MG63 (cell line): ENCODE measurements around the gene SDCCAG8. TPM values are rescaled to one million over a fixed set of nuclear protein-coding genes. Genes with fewer than 3 reads are reported as not detected.

Experiments used
- DNase-seq: peaks from one replicate; pipeline ENCODE4 v3.0.0-alpha.2; 2020
- H3K27me3 ChIP-seq: fragments of 250-450 bp; sonication (Bioruptor Pico); 2 replicates; pipeline ENCODE4 v1.5.1; 2020; ENCODE audit warnings: mild to moderate bottlenecking, moderate library complexity
- H3K36me3 ChIP-seq: fragments of 250-450 bp; sonication (Bioruptor Pico); 2 replicates; pipeline ENCODE4 v1.5.1; 2020; ENCODE audit warnings: mild to moderate bottlenecking, moderate library complexity
- H3K4me3 ChIP-seq: fragments of 250-450 bp; sonication (Bioruptor Pico); 2 replicates; pipeline ENCODE4 v1.5.1; 2020; ENCODE audit warnings: mild to moderate bottlenecking, moderate library complexity
- H3K9me3 ChIP-seq: fragments of 250-450 bp; sonication (Bioruptor Pico); 2 replicates; pipeline ENCODE4 v1.5.1; 2020; ENCODE audit warnings: mild to moderate bottlenecking, moderate library complexity
- total RNA-seq: library from RNA; depleted of rRNA; stranded (reverse); fragments of >200 nt; shearing (Covaris generic); gene quantifications from 2 replicates; pipeline ENCODE4 v1.2.3, GENCODE V29; 2014; ENCODE audit warnings: low replicate concordance

SDCCAG8 gene
- total RNA-seq, 1 experiment from 2014 or later = 19.2 TPM

DNA sequence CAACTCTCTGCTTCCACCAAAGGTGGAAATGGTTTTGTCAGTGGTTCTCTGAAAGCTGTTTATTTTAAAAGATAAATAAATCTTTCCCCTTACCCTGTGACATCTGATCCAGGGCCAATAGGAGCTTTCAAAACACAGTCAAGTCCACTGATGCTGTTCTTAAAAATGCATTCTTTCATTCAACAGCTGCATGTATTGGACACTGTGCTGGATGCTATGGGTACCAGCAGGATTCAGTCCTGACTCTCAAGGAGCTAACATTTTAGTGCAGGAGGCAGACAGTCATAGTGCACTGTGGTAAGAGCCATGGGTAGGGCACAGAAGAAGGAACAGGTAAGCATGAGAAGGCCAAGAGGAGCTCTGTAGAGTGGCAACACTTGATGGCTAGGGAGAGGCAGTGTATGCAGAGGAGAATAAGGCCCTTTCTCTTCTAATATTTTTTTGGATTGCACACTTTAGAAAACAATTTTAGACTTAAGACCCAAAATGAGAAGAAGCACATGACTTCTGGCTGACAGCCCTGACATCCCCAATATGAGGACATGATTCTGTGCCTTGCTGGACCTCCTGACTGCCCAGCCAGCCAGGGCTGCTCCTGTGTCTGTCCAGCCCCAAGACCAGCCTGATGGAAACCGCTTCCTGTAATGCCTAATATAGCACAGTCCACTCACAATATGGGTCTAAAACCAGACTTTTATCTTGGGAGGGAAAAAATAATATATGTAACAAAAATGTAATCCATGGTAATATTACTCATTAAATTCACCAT, 207.3 kb downstream of the SDCCAG8 start:
- Histone ChIP-seq H3K9me3 (no peaks in the 10 kb centered on the region), H3K4me3 (no peak overlapping the region), H3K27me3 (no peaks in the 10 kb centered on the region), H3K36me3 (no peaks in the 10 kb centered on the region; the same call in none of the 2 replicates)
- no peak for DNase-seq

DNA sequence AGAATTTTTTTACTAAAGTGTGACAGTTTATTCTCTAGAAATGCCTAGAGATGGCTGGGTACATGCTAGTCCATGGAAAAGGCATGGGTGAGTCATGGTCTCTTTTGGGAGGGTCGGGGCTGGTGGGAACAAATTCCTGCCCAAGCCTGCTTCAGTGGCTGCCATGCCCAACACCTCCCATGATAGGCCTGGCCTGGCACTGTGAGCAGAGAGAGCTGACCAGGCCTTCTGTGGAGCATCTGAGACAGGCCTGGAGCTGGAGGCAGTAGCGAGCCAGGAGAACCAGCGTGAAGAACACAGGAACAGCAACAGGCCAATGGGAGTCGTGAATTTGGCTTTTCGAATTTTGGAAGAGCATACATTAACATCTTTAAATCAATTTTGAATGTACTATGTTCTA, 209.2 kb downstream of the SDCCAG8 start:
- Histone ChIP-seq H3K9me3 (no peaks in the 10 kb centered on the region), H3K36me3 (no peaks in the 10 kb centered on the region; the same call in none of the 2 replicates), H3K4me3 (no peak overlapping the region), H3K27me3 (no peaks in the 10 kb centered on the region)
- no peak for DNase-seq

DNA sequence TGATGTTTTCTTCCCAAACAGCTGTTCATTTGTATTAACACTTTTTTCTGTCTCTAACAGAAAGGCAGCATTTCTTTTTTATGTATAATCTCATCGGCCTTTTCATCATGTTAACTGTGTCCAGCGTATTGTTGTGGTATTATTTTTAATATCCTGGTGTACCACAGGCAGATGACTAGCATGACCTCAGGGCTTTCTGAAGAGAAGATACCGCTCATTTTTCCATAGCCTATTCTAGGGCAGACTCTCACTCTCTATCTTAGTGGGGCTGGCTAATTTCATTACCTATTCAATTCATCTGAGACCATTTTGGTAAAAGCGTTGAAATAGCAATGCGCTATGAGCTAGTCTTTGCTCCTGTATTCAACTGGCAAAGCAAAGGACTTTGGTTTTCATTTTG, 209.9 kb downstream of the SDCCAG8 start:
- H3K27me3 ChIP-seq = no peaks in the 10 kb centered on the region
- H3K9me3 ChIP-seq = no peaks in the 10 kb centered on the region
- DNase-seq = no peak
- H3K4me3 ChIP-seq = no peak overlapping the region
- no peaks in the 10 kb centered on the region; the same call in none of the 2 replicates for H3K36me3 ChIP-seq

DNA sequence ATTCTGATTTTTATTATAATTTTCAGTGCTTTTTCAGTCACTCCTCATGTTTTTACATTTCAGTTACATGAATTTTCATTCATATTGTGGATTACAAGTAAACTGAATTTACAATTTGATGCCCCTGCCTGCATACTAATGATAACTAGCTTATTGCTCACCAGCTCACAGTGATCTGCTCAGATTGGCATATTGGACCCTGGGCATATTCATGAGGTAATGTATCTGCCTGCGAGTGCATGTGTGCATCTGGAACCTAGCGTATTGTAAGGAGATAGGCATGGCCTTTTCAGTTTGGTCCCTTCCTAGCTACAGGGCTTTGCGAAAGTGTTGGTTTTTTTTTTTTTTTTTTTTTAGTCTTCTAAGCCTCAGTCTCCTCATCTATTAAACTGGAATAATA, 213.7 kb downstream of the SDCCAG8 start:
- Histone ChIP-seq H3K4me3 (no peak overlapping the region), H3K9me3 (no peaks in the 10 kb centered on the region), H3K36me3 (no peaks in the 10 kb centered on the region), H3K27me3 (no peaks in the 10 kb centered on the region)
- DNase-seq = no peak

DNA sequence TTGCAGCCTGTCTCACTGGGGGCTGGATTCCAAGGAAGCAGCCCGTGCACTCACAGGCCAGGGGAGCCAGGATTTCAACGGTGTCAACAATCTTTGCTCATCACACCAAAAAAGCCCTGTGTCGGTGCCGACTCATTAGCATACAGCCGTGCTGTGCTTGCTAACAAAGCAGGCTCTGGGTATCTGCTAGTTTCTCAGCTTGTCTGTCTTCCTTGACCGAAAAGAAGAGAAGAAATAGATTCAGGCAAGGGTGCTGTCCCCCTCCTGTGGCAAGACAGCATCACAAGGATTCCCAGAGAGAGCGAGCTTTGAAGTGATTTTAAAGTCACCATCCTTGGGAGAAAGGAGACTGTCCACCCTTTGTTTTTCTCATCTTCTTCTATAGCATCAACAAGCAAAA, 214.7 kb downstream of the SDCCAG8 start:
- Histone ChIP-seq H3K9me3 (no peaks in the 10 kb centered on the region), H3K36me3 (no peaks in the 10 kb centered on the region), H3K27me3 (no peaks in the 10 kb centered on the region), H3K4me3 (no peak overlapping the region)
- DNase-seq = no peak

DNA sequence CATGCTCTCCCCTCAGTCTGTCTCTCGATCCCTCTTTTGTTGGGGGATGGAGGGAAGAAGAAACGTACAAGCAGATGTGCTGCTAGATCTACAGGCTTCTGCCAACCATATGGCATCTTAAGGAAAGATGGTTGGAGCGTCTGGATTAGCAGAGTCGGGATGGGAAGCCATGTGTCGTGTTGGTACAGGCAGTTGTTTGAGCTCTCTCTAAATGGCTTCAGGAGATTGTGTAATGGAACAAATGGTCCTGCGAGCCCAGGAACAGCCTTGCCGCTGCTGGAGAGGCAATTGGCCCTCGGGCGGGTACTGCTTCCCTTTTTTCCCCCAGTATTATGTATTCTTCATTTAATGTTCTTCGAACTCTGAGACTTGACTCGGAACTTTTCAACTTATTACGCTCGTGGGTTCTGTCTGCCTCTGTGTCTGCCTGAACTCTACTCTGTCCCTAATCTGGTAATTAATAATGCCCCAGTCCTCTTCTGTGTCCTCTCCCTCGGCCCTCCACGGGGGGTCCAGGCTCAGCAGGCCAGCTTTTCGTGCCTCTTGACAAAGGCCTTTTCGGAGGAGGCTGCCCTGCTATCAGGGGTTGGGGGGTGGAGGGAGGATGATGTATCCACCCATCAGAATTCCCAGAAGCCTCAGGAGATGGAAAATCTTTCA, 215.3 kb downstream of the SDCCAG8 start:
- Histone ChIP-seq H3K36me3 (no peaks in the 10 kb centered on the region), H3K4me3 (no peak overlapping the region), H3K27me3 (no peaks in the 10 kb centered on the region), H3K9me3 (no peaks in the 10 kb centered on the region)
- DNase-seq = no peak

DNA sequence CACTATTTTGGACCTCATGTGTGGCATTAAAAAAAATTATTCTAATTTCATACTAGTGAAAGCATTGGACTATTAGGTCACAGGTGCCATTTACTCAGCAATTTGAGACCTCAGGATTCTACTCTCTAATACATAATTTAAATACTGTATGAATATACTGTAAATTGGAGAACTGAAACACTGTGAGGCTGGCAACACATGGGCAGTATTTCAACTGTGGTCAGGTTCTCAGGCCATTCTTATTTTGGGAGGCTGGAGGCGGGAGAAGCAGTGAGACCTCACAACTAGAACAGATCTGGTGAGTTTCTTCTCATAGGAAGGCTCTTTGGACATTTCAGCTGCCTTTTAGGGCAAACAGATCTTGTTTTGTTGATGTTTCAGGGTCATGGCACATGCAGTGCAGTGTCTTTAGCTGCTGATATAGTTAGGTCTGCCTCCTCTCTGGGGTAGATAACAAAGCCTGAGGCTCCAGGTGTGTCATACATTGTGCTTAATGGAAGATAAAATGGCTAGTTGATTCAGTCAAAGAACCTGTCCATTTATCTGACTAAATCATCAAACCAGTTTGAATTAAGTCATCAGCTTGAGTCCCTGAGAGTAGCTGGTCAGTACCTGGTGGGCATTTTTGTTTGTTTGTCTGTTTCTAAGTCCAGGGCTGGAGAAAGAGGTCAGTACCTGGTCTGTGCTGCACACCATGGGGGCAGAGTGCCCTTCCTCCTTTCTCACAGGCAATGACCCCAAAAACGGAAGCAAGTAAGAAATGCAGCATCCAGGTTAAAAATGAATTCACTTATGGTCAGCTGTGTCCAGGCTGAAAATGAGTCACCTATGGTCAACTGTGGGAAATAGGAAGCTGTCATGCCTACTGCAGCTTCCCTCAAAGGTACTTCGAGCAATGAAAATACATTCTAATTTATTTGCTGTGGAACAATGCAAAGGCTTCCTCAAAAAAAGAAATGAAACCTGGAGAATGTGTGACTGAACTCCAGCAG, 216.2 kb downstream of the SDCCAG8 start:
- H3K9me3 ChIP-seq = no peaks in the 10 kb centered on the region
- no peak for DNase-seq
- H3K4me3 ChIP-seq = no peak overlapping the region
- H3K36me3 ChIP-seq = no peaks in the 10 kb centered on the region
- H3K27me3 ChIP-seq = no peaks in the 10 kb centered on the region

DNA sequence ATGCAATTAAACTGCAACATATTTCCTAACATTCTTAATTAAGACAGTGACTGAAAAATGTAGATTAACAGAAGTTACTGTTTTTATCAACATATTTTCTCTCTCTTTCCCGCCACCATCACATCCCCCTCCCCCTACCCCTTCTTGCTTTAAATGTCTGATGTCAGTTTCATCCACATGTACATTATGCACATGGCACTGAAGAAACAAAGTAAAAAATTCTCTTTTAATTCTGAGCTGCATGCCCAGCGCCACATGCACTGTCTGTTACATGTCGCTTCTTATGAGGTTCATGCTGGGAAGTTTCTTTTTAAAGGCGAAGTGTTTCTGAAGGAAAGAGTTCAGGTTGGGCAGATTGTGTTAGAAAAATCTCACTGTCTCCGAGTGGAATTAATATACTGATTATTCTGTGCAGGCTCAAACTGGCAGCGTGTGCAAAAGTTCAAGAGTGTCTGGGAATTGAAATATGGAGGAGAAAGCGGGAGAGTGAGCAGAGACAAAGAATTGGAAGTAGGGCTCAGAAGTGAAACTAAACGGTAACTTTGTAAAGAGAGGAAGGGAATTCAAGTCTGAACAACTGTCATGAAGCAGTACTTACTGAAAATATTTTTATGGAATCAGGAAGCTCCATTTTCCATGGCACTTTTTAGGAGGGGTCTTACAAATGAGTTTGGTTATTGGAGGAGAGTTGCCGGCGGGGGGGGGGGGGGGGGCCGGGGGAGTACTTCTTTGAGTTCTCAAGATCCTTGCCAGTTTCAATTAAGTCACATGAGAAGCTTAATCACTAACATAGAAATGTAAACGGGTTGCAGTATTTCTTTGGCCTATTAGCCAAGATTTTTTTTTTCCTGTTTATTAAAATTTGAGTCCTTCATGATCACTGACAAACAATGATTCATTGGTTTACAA, 217.6 kb downstream of the SDCCAG8 start:
- no peaks in the 10 kb centered on the region for H3K27me3 ChIP-seq
- DNase-seq = no peak
- no peak overlapping the region for H3K4me3 ChIP-seq
- H3K9me3 ChIP-seq = no peaks in the 10 kb centered on the region
- H3K36me3 ChIP-seq = no peaks in the 10 kb centered on the region

DNA sequence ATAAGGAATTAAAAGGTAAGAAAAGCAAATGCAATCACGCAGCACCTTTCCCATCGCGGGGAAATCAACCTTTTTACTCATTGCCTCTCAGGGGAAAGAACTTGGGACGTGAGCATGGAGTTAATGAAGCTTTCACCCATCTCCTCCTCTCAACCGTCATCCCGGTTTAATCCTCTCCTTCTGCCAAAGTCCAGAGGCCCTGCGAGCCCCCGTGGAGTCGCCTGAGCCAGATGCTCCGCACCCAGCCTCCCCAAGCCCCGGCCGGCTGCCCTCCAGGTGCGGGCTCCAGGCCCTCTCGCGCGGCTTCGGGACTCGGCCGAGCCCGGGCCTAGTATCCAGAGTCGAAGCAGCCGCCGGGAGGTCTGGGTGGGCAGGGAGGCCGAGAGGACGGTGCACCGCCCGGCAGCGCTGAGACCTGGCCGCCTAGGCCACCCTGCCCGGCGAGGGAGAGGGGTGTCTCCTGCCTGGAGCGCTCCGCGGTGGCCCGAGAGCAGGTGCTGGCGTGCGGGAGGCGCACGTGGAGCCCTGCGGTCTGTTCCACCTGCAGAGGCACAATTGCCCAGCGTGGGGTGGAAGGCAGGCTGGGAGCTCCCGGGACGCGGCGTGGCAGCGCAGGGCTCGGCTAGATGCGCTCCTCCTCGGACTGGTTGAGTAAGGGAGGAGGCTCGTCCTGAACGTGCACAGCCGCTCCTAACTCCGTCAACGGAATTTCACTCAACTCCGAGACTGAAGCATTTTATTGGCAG, 218.5 kb downstream of the SDCCAG8 start:
- DNase-seq = no peak
- Histone ChIP-seq H3K9me3 (no peaks in the 10 kb centered on the region), H3K27me3 (no peaks in the 10 kb centered on the region), H3K36me3 (no peaks in the 10 kb centered on the region), H3K4me3 (no peak overlapping the region)

DNA sequence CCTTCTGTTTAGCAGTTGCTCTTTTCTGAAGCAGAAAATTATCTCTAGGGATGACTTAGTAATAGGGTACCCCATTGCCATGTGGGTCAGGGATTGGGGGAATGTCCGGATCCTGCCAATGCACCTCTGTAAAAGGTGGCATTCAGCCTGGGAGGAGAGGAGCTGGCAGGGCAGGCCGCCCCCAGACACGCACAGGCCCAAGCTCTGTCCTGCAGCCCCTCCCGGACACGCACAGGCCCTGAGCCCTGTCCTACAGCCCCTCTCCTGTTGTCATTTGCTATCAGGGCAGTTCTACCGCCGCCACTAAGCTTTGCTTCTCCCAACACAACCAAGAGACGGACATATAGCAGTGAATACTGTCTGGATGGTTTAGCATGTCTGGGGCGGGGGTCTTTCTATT, 219.1 kb downstream of the SDCCAG8 start:
- Histone ChIP-seq H3K9me3 (no peaks in the 10 kb centered on the region), H3K4me3 (no peak overlapping the region)

DNA sequence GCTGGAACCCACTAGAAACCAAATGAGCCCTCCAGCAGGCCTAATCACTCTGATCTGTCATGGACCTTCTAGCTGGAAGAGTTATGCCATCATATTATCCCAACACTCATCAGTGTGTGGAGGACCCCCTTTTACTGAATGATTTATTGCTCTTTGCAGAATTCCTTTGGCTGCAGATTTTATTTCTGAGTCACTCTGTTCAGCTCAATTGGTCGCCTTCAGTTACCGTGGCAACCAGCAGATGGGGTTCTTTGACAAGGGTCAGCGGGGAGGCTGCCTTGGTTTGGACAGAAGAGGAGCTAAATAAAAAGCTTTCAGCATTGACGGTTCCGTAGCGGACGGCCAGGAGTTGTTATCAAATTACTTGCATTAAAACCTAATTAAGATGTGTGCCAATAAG, 220.1 kb downstream of the SDCCAG8 start:
- no peaks in the 10 kb centered on the region for H3K9me3 ChIP-seq
- no peak for DNase-seq

More for the DNA sequence above, 219.1 kb downstream of the SDCCAG8 start:
- Histone ChIP-seq H3K36me3 (no peaks in the 10 kb centered on the region), H3K27me3 (no peaks in the 10 kb centered on the region)
- no peak for DNase-seq

DNA sequence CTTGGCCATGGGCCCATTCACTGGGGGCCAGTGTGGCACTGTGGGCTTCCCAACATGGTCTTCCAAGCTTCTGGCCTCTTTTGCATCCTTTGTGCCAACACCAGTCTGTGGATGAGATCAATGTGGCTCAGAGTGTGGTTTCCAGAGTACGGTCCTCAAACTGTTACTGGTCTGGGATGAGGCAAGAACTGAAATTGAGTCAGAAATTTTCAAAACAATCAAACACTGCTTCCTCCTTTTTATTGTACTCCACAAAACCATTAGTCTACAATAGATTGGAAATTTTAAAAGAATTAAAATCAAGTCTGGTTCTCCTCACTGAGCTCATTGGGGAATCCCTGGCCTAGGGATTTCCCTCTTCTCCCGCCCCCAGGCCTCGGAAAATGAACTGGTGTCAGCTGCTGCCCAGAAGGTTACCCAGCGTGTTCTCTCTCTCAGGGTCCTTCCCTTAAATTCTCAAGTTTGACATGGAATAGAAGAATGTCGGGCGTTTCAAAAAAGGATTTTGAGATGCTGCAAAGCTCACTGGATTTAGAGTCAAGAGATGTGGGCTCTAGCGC, 222.0 kb downstream of the SDCCAG8 start:
- no peak overlapping the region for H3K4me3 ChIP-seq
- DNase-seq = no peak
- H3K9me3 ChIP-seq = no peaks in the 10 kb centered on the region
- H3K36me3 ChIP-seq = no peaks in the 10 kb centered on the region
- H3K27me3 ChIP-seq = no peaks in the 10 kb centered on the region

More for the DNA sequence above, 220.1 kb downstream of the SDCCAG8 start:
- no peaks in the 10 kb centered on the region for H3K36me3 ChIP-seq
- H3K27me3 ChIP-seq = no peaks in the 10 kb centered on the region
- no peak overlapping the region for H3K4me3 ChIP-seq

DNA sequence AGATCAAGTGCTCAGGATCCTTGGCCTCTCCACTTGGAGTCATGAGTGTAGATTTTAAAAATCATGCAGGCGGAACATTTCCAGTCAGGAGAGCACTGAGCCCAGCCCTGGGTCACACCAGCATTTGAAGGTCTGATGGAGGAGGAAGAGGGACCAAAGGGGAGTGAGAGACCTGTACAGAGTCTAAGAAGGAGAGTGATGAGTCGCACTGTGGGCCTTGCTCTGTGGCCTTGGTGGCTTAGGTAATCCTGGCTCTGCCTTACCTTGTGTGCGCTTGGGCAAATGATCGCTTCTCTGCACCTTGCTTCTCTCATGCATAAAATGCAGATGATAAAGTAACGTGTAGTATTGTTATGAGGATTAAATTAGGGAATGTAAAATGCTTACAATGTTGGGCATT, 225.3 kb downstream of the SDCCAG8 start:
- Histone ChIP-seq H3K4me3 (no peak overlapping the region), H3K9me3 (no peaks in the 10 kb centered on the region), H3K36me3 (no peaks in the 10 kb centered on the region), H3K27me3 (no peaks in the 10 kb centered on the region)
- DNase-seq = no peak

DNA sequence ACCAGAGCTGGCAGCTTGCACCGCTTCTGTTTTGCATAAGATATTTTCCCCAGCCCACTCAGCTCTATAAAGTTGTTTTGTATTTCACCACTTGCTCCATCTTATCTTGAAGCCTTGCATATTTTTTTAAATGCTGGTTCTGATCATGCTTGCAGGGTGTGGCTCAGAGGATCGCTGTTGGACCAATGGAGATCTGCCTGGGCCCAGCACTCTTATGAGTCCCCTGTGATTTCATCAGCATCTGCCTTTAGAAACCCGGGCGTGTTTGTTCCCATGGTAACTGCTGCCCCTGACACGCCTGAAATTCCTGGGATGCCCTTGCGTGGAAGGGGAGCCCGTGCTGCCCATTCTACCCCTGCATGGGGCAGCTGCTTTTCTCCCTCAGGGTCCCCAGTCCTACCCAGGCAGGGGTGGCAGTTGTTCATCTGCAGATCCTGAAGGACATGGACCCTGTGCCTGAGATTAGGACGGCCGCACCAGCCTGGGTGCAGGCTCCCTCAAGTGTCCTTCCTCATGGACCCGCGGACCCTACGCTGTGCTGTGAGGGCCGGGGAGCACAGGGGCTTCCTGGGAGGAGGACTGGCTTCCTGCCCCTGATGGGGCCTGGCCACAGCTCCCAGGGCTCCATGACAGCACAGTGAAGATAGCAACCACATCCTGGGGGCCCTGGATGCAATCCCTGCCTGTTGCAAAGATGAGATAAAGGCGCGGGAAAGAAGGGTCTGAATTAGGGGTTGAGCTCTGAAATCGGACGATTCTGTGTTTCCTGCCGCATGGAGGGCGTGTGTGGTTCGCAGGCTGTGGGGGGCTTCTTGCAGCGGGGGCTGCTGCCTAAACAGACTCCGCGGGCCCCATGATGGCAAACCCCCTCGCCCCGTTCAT, 226.5 kb downstream of the SDCCAG8 start:
- DNase-seq = peak; percentile 31

More for the DNA sequence above, 226.5 kb downstream of the SDCCAG8 start:
- H3K4me3 ChIP-seq = no peak overlapping the region
- H3K36me3 ChIP-seq = no peaks in the 10 kb centered on the region
- no peaks in the 10 kb centered on the region for H3K27me3 ChIP-seq
- no peaks in the 10 kb centered on the region for H3K9me3 ChIP-seq
